Endodermal cell (in vitro differentiated cells): ENCODE data around the gene ABCA13. TPM values are rescaled to one million over a fixed set of nuclear protein-coding genes. Genes with fewer than 3 reads are reported as not detected.

Source experiments
- DNase-seq: peaks from one replicate; pipeline ENCODE4 v3.0.0-alpha.2; 2017
- H3K27ac ChIP-seq: 2 replicates; pipeline ENCODE4 v1.5.1; 2013; ENCODE audit warnings: mild to moderate bottlenecking, low read depth, low read length, moderate library complexity
- H3K27me3 ChIP-seq: 2 replicates; pipeline ENCODE4 v1.6.1; 2013; ENCODE audit warnings: mild to moderate bottlenecking, low read length, moderate library complexity; ENCODE audit not compliant: insufficient read depth, control insufficient read depth, poor library complexity, severe bottlenecking
- H3K36me3 ChIP-seq: 2 replicates; pipeline ENCODE4 v1.7.0; 2013; ENCODE audit warnings: mild to moderate bottlenecking, low read length, moderate library complexity; ENCODE audit not compliant: control insufficient read depth, insufficient read depth
- H3K4me1 ChIP-seq: one replicate; pipeline ENCODE4 v1.7.0; 2013; ENCODE audit warnings: low read length; ENCODE audit not compliant: control insufficient read depth, insufficient read depth
- H3K4me3 ChIP-seq: 2 replicates; pipeline ENCODE4 v1.5.1; 2013; ENCODE audit warnings: mild to moderate bottlenecking, low read length, moderate library complexity
- H3K9ac ChIP-seq: 2 replicates; pipeline ENCODE4 v1.6.1; 2013; ENCODE audit warnings: mild to moderate bottlenecking, low read length, moderate library complexity; ENCODE audit not compliant: poor library complexity, severe bottlenecking; ENCODE audit errors: extremely low read depth
- H3K9me3 ChIP-seq: 2 replicates; pipeline ENCODE4 v1.6.1; 2013; ENCODE audit warnings: mild to moderate bottlenecking, low read length, moderate library complexity; ENCODE audit not compliant: control insufficient read depth
- H3K27ac Mint-ChIP-seq: 2 replicates; pipeline ENCODE4 v1.8.0; 2020; ENCODE audit warnings: mixed read lengths
- H3K27me3 Mint-ChIP-seq: 2 replicates; pipeline ENCODE4 v1.8.0; 2021; ENCODE audit warnings: mild to moderate bottlenecking, mixed read lengths; ENCODE audit not compliant: insufficient read depth
- H3K36me3 Mint-ChIP-seq: 2 replicates; pipeline ENCODE4 v1.8.0; 2020; ENCODE audit warnings: low read depth, mixed read lengths
- H3K4me1 Mint-ChIP-seq: 2 replicates; pipeline ENCODE4 v1.8.0; 2020; ENCODE audit warnings: mixed read lengths
- H3K4me3 Mint-ChIP-seq: 2 replicates; pipeline ENCODE4 v1.8.0; 2020; ENCODE audit warnings: mild to moderate bottlenecking, moderate library complexity, mixed read lengths
- H3K9me3 Mint-ChIP-seq: 2 replicates; pipeline ENCODE4 v1.8.0; 2020; ENCODE audit warnings: mild to moderate bottlenecking, mixed read lengths
- CTCF ChIP-seq: fragments of 200-600 bp; sonication (generic); conservative IDR thresholded peaks from 2 replicates; pipeline ENCODE4 v1.5.0; 2021; ENCODE audit warnings: antibody characterized with exemption, mild to moderate bottlenecking
- WGBS, 2 experiments: methylation state at CpG; one replicate each; pipeline versions ENCODE4 v1.1.5 to v1.1.7; 2013; ENCODE audit warnings: missing lambda C conversion rate in 2 of 2, mixed read lengths in 1 of 2; ENCODE audit not compliant: insufficient coverage in 1 of 2, insufficient read length in 1 of 2; 5-methylcytosine and 5-hydroxymethylcytosine counted together
- total RNA-seq, 2 donors: library from RNA; stranded (reverse); fragmentation: NEBNext Ultra II Directional in 1 of 2; extraction: Animal tissue kit (Norgen Biotek cat#: 25700) in 1 of 2; gene quantifications; 2 replicates in 1 of 2; 3 replicates in 1 of 2; pipeline ENCODE4 v1.2.1, GENCODE V29; 2021

ABCA13 gene
- total RNA-seq, 2 donors from 2014 or later, result 0.04 to 0.11 TPM

GRCh38 chr7:48667407-48667806, 496.1 kb downstream of the ABCA13 start:
- no peaks in the 10 kb centered on the region for H3K36me3 ChIP-seq
- no peak overlapping the region for H3K27ac Mint-ChIP-seq
- H3K9me3 Mint-ChIP-seq, result no peaks in the 10 kb centered on the region
- peaks cover 7% of the 10 kb centered on the region for H3K4me1 ChIP-seq
- no peak for TF ChIP-seq CTCF
- H3K36me3 Mint-ChIP-seq, result no peaks in the 10 kb centered on the region
- no peak overlapping the region for H3K4me3 Mint-ChIP-seq
- H3K4me1 Mint-ChIP-seq, result peaks cover 10% of the 10 kb centered on the region
- H3K9me3 ChIP-seq, result no peaks in the 10 kb centered on the region
- DNase-seq, result no peak
- no peaks in the 10 kb centered on the region for H3K27me3 ChIP-seq
- H3K27me3 Mint-ChIP-seq, result no peaks in the 10 kb centered on the region
- H3K4me3 ChIP-seq, result no peak overlapping the region
- no peak overlapping the region for H3K9ac ChIP-seq
- no peak overlapping the region for H3K27ac ChIP-seq
- 80 to 83% methylated on average over 1 of the region's 1 CpG for WGBS, 2 experiments

DNA sequence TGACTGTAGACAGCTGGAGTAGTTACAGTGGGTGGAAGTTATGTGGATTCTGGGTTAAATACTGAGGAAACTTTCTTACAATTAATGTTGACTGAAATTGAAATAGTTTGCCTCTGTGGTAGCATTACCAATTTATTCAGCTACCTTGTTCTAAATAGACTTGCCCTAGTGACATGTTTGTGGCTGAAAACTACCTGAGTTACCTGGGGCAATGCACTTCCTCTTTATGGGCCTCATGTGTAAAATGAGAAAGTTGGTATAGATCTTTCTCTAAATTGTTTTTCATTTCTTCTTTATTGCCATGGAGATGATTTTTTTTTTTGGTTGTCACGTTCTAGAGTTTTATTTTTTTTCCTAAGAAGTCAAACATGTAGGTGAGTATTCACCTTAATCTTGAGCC, 500.4 kb downstream of the ABCA13 start:
- H3K27me3 ChIP-seq, result no peaks in the 10 kb centered on the region
- no CpG with 5 or more reads among the region's 1 CpG for WGBS, 2 experiments
- no peaks in the 10 kb centered on the region for H3K9me3 ChIP-seq
- TF ChIP-seq CTCF, result no peak
- H3K36me3 ChIP-seq, result no peaks in the 10 kb centered on the region
- no peak overlapping the region for H3K27ac Mint-ChIP-seq
- H3K4me1 Mint-ChIP-seq, result peaks cover 3% of the 10 kb centered on the region
- H3K27me3 Mint-ChIP-seq, result peaks cover 3% of the 10 kb centered on the region
- H3K4me1 ChIP-seq, result no peaks in the 10 kb centered on the region
- DNase-seq, result no peak
- no peaks in the 10 kb centered on the region for H3K36me3 Mint-ChIP-seq
- H3K9me3 Mint-ChIP-seq, result peaks cover 15% of the 10 kb centered on the region
- no peak overlapping the region for H3K27ac ChIP-seq
- no peak overlapping the region for H3K4me3 ChIP-seq
- H3K4me3 Mint-ChIP-seq, result no peak overlapping the region
- H3K9ac ChIP-seq, result no peak overlapping the region

- no peak for TF ChIP-seq CTCF
- no peak overlapping the region for H3K27ac ChIP-seq
Measured at GRCh38 chr7:48681006-48681405, 509.7 kb downstream of the ABCA13 start.

More at GRCh38 chr7:48681006-48681405, 509.7 kb downstream of the ABCA13 start:
- Mint-ChIP-seq H3K4me1 (no peaks in the 10 kb centered on the region), H3K27me3 (no peaks in the 10 kb centered on the region), H3K36me3 (no peaks in the 10 kb centered on the region), H3K4me3 (no peak overlapping the region), H3K27ac (no peak overlapping the region), H3K9me3 (peaks cover 26% of the 10 kb centered on the region)
- Histone ChIP-seq H3K36me3 (no peaks in the 10 kb centered on the region), H3K27me3 (no peaks in the 10 kb centered on the region), H3K9ac (no peak overlapping the region), H3K4me3 (no peak overlapping the region), H3K4me1 (no peaks in the 10 kb centered on the region), H3K9me3 (peaks cover 8% of the 10 kb centered on the region)
- DNase-seq, result no peak
- WGBS, 2 experiments, result 63 to 93% methylated on average over 2 of the region's 2 CpGs
